GM12878 (cell line): ENCODE results near the gene FAR2. TPM values are rescaled to one million over a fixed set of nuclear protein-coding genes. Genes with fewer than 3 reads are reported as not detected.

Source experiments
- ATAC-seq: fragments of 200-7000 bp; cut with Tn5 transposase; 3 replicates; pipeline ENCODE4 v1.9.1; 2020; ENCODE audit warnings: mild to moderate bottlenecking, moderate library complexity
- BruUV-seq: library from RNA; stranded (reverse); fragments of 400-500 nt; replicated peaks from 2 replicates; lab custom pipeline; 2021; lab: Mats Ljungman, UMichigan
- CTCF ChIA-PET: fragments of 300-600 bp; sonication (Branson Sonifier 250); formaldehyde crosslinking; extraction: SDS; loops from one replicate; lab custom pipeline; 2021; ENCODE audit warnings: inconsistent platforms; lab: Yijun Ruan, JAX
- POLR2A ChIA-PET: fragments of 350-600 bp; formaldehyde crosslinking; extraction: SDS; loops from one replicate; lab custom pipeline; 2021; ENCODE audit warnings: inconsistent platforms; lab: Charles Lee
- RAD21 ChIA-PET: fragments of 300-600 bp; sonication (Branson Sonifier 250); formaldehyde crosslinking; loops from one replicate; lab custom pipeline; 2023; ENCODE audit warnings: antibody characterized with exemption; ENCODE audit not compliant: unreplicated experiment; lab: Charles Lee
- SMC1A ChIA-PET: fragments of 300-600 bp; sonication (Branson Sonifier 250); formaldehyde crosslinking; loops from one replicate; lab custom pipeline; 2023; ENCODE audit not compliant: unreplicated experiment, uncharacterized antibody; lab: Charles Lee
- DNase-seq: peaks from one replicate; pipeline ENCODE4 v3.0.0-alpha.2; 2011; ENCODE audit warnings: low read depth, low spot score
- FAIRE-seq: peaks from 3 replicates; lab custom pipeline; 2011; peaks lifted over from hg19 to GRCh38; lab: Jason Lieb, UNC
- H2AFZ ChIP-seq: 2 replicates; pipeline ENCODE4 v1.6.0; 2011; ENCODE audit warnings: low read depth, low read length, control low read depth; ENCODE audit not compliant: control insufficient read depth
- H3K27ac ChIP-seq: 2 replicates; pipeline ENCODE4 v1.5.1; 2011; ENCODE audit warnings: control low read depth; ENCODE audit not compliant: control insufficient read depth, insufficient read depth
- H3K27me3 ChIP-seq, 2 experiments: replicated peaks in 1 of 2; 2 replicates each; pipeline versions ENCODE4 v1.6.0 to v1.6.1; 2011; ENCODE audit warnings: low read length in 1 of 2; ENCODE audit not compliant: control insufficient read depth in 2 of 2, insufficient read depth in 2 of 2
- H3K36me3 ChIP-seq, 2 experiments: 2 replicates each; pipeline ENCODE4 v1.5.1; 2011; ENCODE audit warnings: low read length in 1 of 2; ENCODE audit not compliant: control insufficient read depth in 2 of 2, insufficient read depth in 2 of 2
- H3K4me1 ChIP-seq: 2 replicates; pipeline ENCODE4 v1.6.1; 2011; ENCODE audit warnings: mild to moderate bottlenecking, low read length, moderate library complexity, mixed read lengths; ENCODE audit not compliant: control insufficient read depth, insufficient read depth
- H3K4me2 ChIP-seq: 2 replicates; pipeline ENCODE4 v1.6.0; 2011; ENCODE audit warnings: control low read depth; ENCODE audit not compliant: control insufficient read depth, insufficient read depth
- H3K4me3 ChIP-seq: fragments of 200-600 bp; sonication (generic); 2 replicates; pipeline ENCODE4 v1.5.1; 2016
- H3K79me2 ChIP-seq: 2 replicates; pipeline ENCODE4 v1.6.0; 2011; ENCODE audit warnings: low read length; ENCODE audit not compliant: control insufficient read depth, insufficient read depth
- H3K9ac ChIP-seq: 2 replicates; pipeline ENCODE4 v1.8.0; 2011; ENCODE audit warnings: low read length, control low read depth, mixed read lengths; ENCODE audit not compliant: control insufficient read depth, insufficient read depth
- H3K9me3 ChIP-seq: replicated peaks from 3 replicates; pipeline ENCODE4 v1.5.1; 2011; ENCODE audit warnings: mild to moderate bottlenecking, low read length; ENCODE audit not compliant: control insufficient read depth, insufficient read depth
- H4K20me1 ChIP-seq: 2 replicates; pipeline ENCODE4 v1.6.0; 2011; ENCODE audit not compliant: control insufficient read depth, insufficient read depth
- HDGF ChIP-seq: fragments of 450-650 bp; IDR thresholded peaks from 2 replicates; pipeline ENCODE4 v1.6.1; 2016; ENCODE audit warnings: antibody characterized with exemption
- NFXL1 ChIP-seq: fragments of 450-650 bp; IDR thresholded peaks from 2 replicates; pipeline ENCODE4 v1.6.1; 2017; ENCODE audit warnings: antibody characterized with exemption, mild to moderate bottlenecking, borderline replicate concordance
- NR2C2 ChIP-seq: IDR thresholded peaks from 2 replicates; pipeline ENCODE4 v1.6.1; 2011; ENCODE audit warnings: borderline replicate concordance, low read depth; ENCODE audit not compliant: control insufficient read depth, insufficient read length
- NR2F1 ChIP-seq: fragments of 450-650 bp; conservative IDR thresholded peaks from 2 replicates; pipeline ENCODE4 v1.6.1; 2017; ENCODE audit warnings: mild to moderate bottlenecking
- ZNF622 ChIP-seq: fragments of 450-650 bp; IDR thresholded peaks from 2 replicates; pipeline ENCODE4 v1.6.1; 2017; ENCODE audit warnings: mild to moderate bottlenecking, inconsistent platforms
- WGBS: methylation state at CpG from one replicate; pipeline ENCODE4 v1.1.6; 2016; ENCODE audit warnings: low lambda C conversion rate; ENCODE audit not compliant: insufficient replicate concordance, insufficient coverage; ENCODE audit errors: missing lambda C conversion rate; 5-methylcytosine and 5-hydroxymethylcytosine counted together
- in situ Hi-C: fragments of 300-500 bp; cut with MboI; formaldehyde crosslinking; loops from 9 replicates; pipeline ENCODE4 v1.14.3; 2018; ENCODE audit warnings: mixed read lengths
- intact Hi-C: fragments of 100-400 bp; cut with micrococcal nuclease; formaldehyde crosslinking; loops from one replicate; pipeline ENCODE4 v1.14.2; 2022; ENCODE audit not compliant: unreplicated experiment
- polyA plus RNA-seq, 11 experiments: library from polyadenylated mRNA; depleted of rRNA in 4 of 11; unstranded in 6 of 11; stranded (reverse) in 5 of 11; fragments of >200 nt; fragmentation: Nextera tagmentation in 4 of 11; fragmentation: Illumina TruSeq in 1 of 11; extraction: Ambion mirVana in 4 of 11; extraction: Trizol in 1 of 11; gene quantifications; 1 replicate in 1 of 11; 2 replicates in 10 of 11; pipeline versions ENCODE4 v1.2.1 to v1.2.3, GENCODE V29; 2011 to 2016; ENCODE audit warnings: inconsistent platforms in 2 of 11, missing spikeins in 2 of 11, low read depth in 1 of 11
- total RNA-seq, 4 experiments: library from RNA; depleted of rRNA in 3 of 4; stranded (reverse); fragments of >200 nt in 3 of 4; fragmentation: Illumina TruSeq in 1 of 4; extraction: Trizol in 1 of 4; gene quantifications; 2 replicates each; pipeline versions ENCODE4 v1.2.1 to v1.2.3, GENCODE V29; 2013 to 2021
- TF ChIP-seq, protein P1 (sequence below): fragments of 450-650 bp; IDR thresholded peaks from 2 replicates; pipeline ENCODE4 v1.6.1; 2016; ENCODE audit warnings: mild to moderate bottlenecking
- TF ChIP-seq, protein P2 (sequence below), 3 experiments: IDR thresholded peaks in 2 of 3; conservative IDR thresholded peaks in 1 of 3; 2 replicates each; pipeline ENCODE4 v1.5.1; 2011; ENCODE audit warnings: low read depth in 3 of 3, low read length in 3 of 3, mild to moderate bottlenecking in 3 of 3, control low read depth in 2 of 3, moderate library complexity in 2 of 3, inconsistent platforms in 1 of 3, mixed read lengths in 1 of 3; ENCODE audit not compliant: control insufficient read depth in 2 of 3, insufficient read depth in 1 of 3; ENCODE audit errors: extremely low read depth in 1 of 3
- TF ChIP-seq, protein P3 (sequence below): fragments of 150-350 bp; IDR thresholded peaks from 2 replicates; pipeline ENCODE4 v1.6.1; 2014; ENCODE audit warnings: mild to moderate bottlenecking, low read depth, low read length

Gene FAR2
- total and polyA plus RNA-seq, 10 of the 15 experiments (the other 5 are each of a cell fraction or from before 2014, with no cell fraction given), result 0.50 to 1.1 (median 0.65) TPM

DNA sequence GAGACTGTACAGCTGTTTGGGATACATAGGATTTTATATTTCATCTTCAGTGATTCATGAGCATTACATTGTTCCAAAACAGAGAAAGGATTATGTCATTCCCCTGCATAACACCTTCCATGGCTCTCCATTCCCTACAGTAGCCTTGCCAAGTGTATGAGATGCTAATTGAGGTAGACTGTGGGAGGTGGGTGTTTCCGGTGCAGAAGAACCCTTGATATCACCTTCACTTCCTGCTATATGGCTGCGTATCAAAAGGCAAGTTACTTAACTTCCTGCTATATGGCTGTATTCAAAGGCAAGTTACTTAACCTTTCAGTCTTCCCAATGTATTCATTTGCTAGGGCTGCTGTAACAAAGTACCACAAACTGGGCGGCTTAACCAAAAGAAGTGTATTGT is 11.2 kb downstream of the FAR2 start:
- no peaks in the 10 kb centered on the region for H3K36me3 ChIP-seq
- POLR2A ChIA-PET, result no interaction called here
- RAD21 ChIA-PET, result no interaction called here
- DNase-seq (no peak), ATAC-seq (no peak), FAIRE-seq (no peak)
- H3K4me1 ChIP-seq, result peaks cover 9% of the 10 kb centered on the region
- no peaks in the 10 kb centered on the region for H3K9me3 ChIP-seq
- H3K27ac ChIP-seq, result no peak overlapping the region
- BruUV-seq, result no TSS peak
- H3K4me3 ChIP-seq, result no peak overlapping the region
- no peak overlapping the region for H3K4me2 ChIP-seq
- WGBS, result 83% methylated on average over 3 of the region's 3 CpGs
- intact Hi-C loops (no loop called here), in situ Hi-C loops (no loop called here)
- H3K27me3 ChIP-seq, result no peaks in the 10 kb centered on the region
- SMC1A ChIA-PET, result no interaction called here
- no peaks in the 10 kb centered on the region for H3K79me2 ChIP-seq
- CTCF ChIA-PET, result interaction anchor here (1.0 kb wide), 1 partner anchor 89 kb away, joined by 3 read pairs; no protein-coding TSS in a partner anchor
- no peak overlapping the region for H3K9ac ChIP-seq
- no peak for TF ChIP-seq HDGF
- no peak for TF ChIP-seq ZNF622
- TF ChIP-seq, protein P1, sequence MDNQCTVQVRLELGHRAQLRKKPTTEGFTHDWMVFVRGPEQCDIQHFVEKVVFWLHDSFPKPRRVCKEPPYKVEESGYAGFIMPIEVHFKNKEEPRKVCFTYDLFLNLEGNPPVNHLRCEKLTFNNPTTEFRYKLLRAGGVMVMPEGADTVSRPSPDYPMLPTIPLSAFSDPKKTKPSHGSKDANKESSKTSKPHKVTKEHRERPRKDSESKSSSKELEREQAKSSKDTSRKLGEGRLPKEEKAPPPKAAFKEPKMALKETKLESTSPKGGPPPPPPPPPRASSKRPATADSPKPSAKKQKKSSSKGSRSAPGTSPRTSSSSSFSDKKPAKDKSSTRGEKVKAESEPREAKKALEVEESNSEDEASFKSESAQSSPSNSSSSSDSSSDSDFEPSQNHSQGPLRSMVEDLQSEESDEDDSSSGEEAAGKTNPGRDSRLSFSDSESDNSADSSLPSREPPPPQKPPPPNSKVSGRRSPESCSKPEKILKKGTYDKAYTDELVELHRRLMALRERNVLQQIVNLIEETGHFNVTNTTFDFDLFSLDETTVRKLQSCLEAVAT, result no peak
- TF ChIP-seq, protein P2, sequence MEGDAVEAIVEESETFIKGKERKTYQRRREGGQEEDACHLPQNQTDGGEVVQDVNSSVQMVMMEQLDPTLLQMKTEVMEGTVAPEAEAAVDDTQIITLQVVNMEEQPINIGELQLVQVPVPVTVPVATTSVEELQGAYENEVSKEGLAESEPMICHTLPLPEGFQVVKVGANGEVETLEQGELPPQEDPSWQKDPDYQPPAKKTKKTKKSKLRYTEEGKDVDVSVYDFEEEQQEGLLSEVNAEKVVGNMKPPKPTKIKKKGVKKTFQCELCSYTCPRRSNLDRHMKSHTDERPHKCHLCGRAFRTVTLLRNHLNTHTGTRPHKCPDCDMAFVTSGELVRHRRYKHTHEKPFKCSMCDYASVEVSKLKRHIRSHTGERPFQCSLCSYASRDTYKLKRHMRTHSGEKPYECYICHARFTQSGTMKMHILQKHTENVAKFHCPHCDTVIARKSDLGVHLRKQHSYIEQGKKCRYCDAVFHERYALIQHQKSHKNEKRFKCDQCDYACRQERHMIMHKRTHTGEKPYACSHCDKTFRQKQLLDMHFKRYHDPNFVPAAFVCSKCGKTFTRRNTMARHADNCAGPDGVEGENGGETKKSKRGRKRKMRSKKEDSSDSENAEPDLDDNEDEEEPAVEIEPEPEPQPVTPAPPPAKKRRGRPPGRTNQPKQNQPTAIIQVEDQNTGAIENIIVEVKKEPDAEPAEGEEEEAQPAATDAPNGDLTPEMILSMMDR (IDR thresholded peaks at IDR 0.05 in 2 of 3, conservative IDR thresholded peaks at IDR 0.05 in 1 of 3; ENCODE audit: control insufficient read depth in 2 of 3, extremely low read depth in 1 of 3, insufficient read depth in 1 of 3, low read depth in 3 of 3, low read length in 3 of 3), result no peak
- TF ChIP-seq NR2C2, result no peak
- TF ChIP-seq NFXL1, result no peak
- no peak for TF ChIP-seq NR2F1
- TF ChIP-seq, protein P3, sequence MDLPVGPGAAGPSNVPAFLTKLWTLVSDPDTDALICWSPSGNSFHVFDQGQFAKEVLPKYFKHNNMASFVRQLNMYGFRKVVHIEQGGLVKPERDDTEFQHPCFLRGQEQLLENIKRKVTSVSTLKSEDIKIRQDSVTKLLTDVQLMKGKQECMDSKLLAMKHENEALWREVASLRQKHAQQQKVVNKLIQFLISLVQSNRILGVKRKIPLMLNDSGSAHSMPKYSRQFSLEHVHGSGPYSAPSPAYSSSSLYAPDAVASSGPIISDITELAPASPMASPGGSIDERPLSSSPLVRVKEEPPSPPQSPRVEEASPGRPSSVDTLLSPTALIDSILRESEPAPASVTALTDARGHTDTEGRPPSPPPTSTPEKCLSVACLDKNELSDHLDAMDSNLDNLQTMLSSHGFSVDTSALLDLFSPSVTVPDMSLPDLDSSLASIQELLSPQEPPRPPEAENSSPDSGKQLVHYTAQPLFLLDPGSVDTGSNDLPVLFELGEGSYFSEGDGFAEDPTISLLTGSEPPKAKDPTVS, result no peak
- no peak overlapping the region for H2AFZ ChIP-seq
- no peaks in the 10 kb centered on the region for H4K20me1 ChIP-seq
